ENCODE data around the gene STARD13. TPM values are rescaled to one million over a fixed set of nuclear protein-coding genes. Genes with fewer than 3 reads are reported as not detected.

Gene STARD13
- total RNA-seq, 1 experiment from 2014 or later = 0.20 TPM

- DNase-seq (ENCODE audit: low spot score) = no peak
- in situ Hi-C loops (cut with HindIII; ENCODE audit: low sequenced_read_pairs) = no loop called here
These were observed 5.2 kb downstream of the STARD13 start for GRCh38 chr13:33280279-33280905.

- in situ Hi-C loops (cut with HindIII; ENCODE audit: low sequenced_read_pairs) = no loop called here
- DNase-seq (ENCODE audit: low spot score) = no peak
These were observed 5.9 kb downstream of the STARD13 start for GRCh38 chr13:33279414-33280278.

GRCh38 chr13:33278913-33279312, 6.6 kb downstream of the STARD13 start:
- no peak for DNase-seq (ENCODE audit: low spot score)
- in situ Hi-C loops (cut with HindIII; ENCODE audit: low sequenced_read_pairs) = no loop called here

- no peak for DNase-seq (ENCODE audit: low spot score)
- in situ Hi-C loops (cut with HindIII; ENCODE audit: low sequenced_read_pairs) = no loop called here
These were observed 7.6 kb downstream of the STARD13 start for GRCh38 chr13:33277946-33278345.

- in situ Hi-C loops (cut with HindIII; ENCODE audit: low sequenced_read_pairs) = no loop called here
- DNase-seq (ENCODE audit: low spot score) = no peak
These were observed 8.4 kb downstream of the STARD13 start for GRCh38 chr13:33277037-33277740.

- in situ Hi-C loops (cut with HindIII; ENCODE audit: low sequenced_read_pairs) = no loop called here
These were observed 9.0 kb downstream of the STARD13 start for GRCh38 chr13:33276570-33276969.

GRCh38 chr13:33275916-33276315, 9.6 kb downstream of the STARD13 start:
- in situ Hi-C loops (cut with HindIII; ENCODE audit: low sequenced_read_pairs) = no loop called here
- DNase-seq (ENCODE audit: low spot score) = no peak

More at GRCh38 chr13:33276570-33276969, 9.0 kb downstream of the STARD13 start:
- DNase-seq (ENCODE audit: low spot score) = no peak

- in situ Hi-C loops (cut with HindIII; ENCODE audit: low sequenced_read_pairs) = no loop called here
- DNase-seq (ENCODE audit: low spot score) = no peak
These were observed 11.3 kb downstream of the STARD13 start for GRCh38 chr13:33274264-33274663.

- in situ Hi-C loops (cut with HindIII; ENCODE audit: low sequenced_read_pairs) = no loop called here
- no peak for DNase-seq (ENCODE audit: low spot score)
These were observed 12.9 kb downstream of the STARD13 start for GRCh38 chr13:33272531-33273124.

GRCh38 chr13:33271759-33272158, 13.8 kb downstream of the STARD13 start:
- DNase-seq (ENCODE audit: low spot score) = no peak
- in situ Hi-C loops (cut with HindIII; ENCODE audit: low sequenced_read_pairs) = no loop called here

GRCh38 chr13:33270895-33271538, 14.5 kb downstream of the STARD13 start:
- DNase-seq (ENCODE audit: low spot score) = peak; percentile 25
- in situ Hi-C loops (cut with HindIII; ENCODE audit: low sequenced_read_pairs) = no loop called here

GRCh38 chr13:33265607-33266006, 19.9 kb downstream of the STARD13 start:
- DNase-seq (ENCODE audit: low spot score) = no peak
- in situ Hi-C loops (cut with HindIII; ENCODE audit: low sequenced_read_pairs) = no loop called here

- in situ Hi-C loops (cut with HindIII; ENCODE audit: low sequenced_read_pairs) = no loop called here
- no peak for DNase-seq (ENCODE audit: low spot score)
These were observed 20.4 kb downstream of the STARD13 start for GRCh38 chr13:33265133-33265532.

- in situ Hi-C loops (cut with HindIII; ENCODE audit: low sequenced_read_pairs) = no loop called here
- no peak for DNase-seq (ENCODE audit: low spot score)
These were observed 21.0 kb downstream of the STARD13 start for GRCh38 chr13:33264620-33264978.

- in situ Hi-C loops (cut with HindIII; ENCODE audit: low sequenced_read_pairs) = no loop called here
- no peak for DNase-seq (ENCODE audit: low spot score)
These were observed 21.5 kb downstream of the STARD13 start for GRCh38 chr13:33263976-33264619.

- no peak for DNase-seq (ENCODE audit: low spot score)
- in situ Hi-C loops (cut with HindIII; ENCODE audit: low sequenced_read_pairs) = no loop called here
These were observed 22.1 kb downstream of the STARD13 start for GRCh38 chr13:33263484-33263883.

GRCh38 chr13:33262997-33263396, 22.6 kb downstream of the STARD13 start:
- DNase-seq (ENCODE audit: low spot score) = no peak
- in situ Hi-C loops (cut with HindIII; ENCODE audit: low sequenced_read_pairs) = no loop called here

GRCh38 chr13:33262594-33262993, 23.0 kb downstream of the STARD13 start:
- in situ Hi-C loops (cut with HindIII; ENCODE audit: low sequenced_read_pairs) = no loop called here
- DNase-seq (ENCODE audit: low spot score) = no peak

GRCh38 chr13:33262062-33262487, 23.5 kb downstream of the STARD13 start:
- DNase-seq (ENCODE audit: low spot score) = no peak
- in situ Hi-C loops (cut with HindIII; ENCODE audit: low sequenced_read_pairs) = no loop called here

Measured in G401 (cell line).